Neuron (in vitro differentiated cells): Measurements from ENCODE around the gene UBAP2L.
"Not testable (repeated sequence)": the region's sequence is repeated elsewhere in the genome, so short reads cannot be mapped to it uniquely, and the experiment has no call there.

Experiments
- H2AFZ ChIP-seq: one replicate; pipeline ENCODE4 v1.6.1; 2013; ENCODE audit warnings: low read depth, mild to moderate bottlenecking, inconsistent platforms, low read length, moderate library complexity
- H3K27me3 ChIP-seq: one replicate; pipeline ENCODE4 v1.6.1; 2013; ENCODE audit warnings: low read length; ENCODE audit not compliant: insufficient read depth
- H3K36me3 ChIP-seq: one replicate; pipeline ENCODE4 v1.6.1; 2013; ENCODE audit warnings: low read length; ENCODE audit not compliant: insufficient read depth
- H3K4me1 ChIP-seq: one replicate; pipeline ENCODE4 v1.6.1; 2013; ENCODE audit warnings: low read length; ENCODE audit not compliant: insufficient read depth
- H3K4me3 ChIP-seq: 2 replicates; pipeline ENCODE4 v1.5.1; 2013; ENCODE audit warnings: mild to moderate bottlenecking, low read length, moderate library complexity
- H3K9me3 ChIP-seq: one replicate; pipeline ENCODE4 v1.6.1; 2013; ENCODE audit warnings: low read length

The UBAP2L gene

GRCh38 chr1:154309136-154309535 is 88.4 kb downstream of the UBAP2L start:
- H3K4me3 ChIP-seq, H3K36me3 ChIP-seq, H3K9me3 ChIP-seq, H3K4me1 ChIP-seq, H2AFZ ChIP-seq, H3K27me3 ChIP-seq: not testable (repeated sequence)

GRCh38 chr1:154312229-154313065 is 91.7 kb downstream of the UBAP2L start:
- not testable (repeated sequence) for H2AFZ ChIP-seq, H3K27me3 ChIP-seq, H3K36me3 ChIP-seq, H3K9me3 ChIP-seq, H3K4me1 ChIP-seq, H3K4me3 ChIP-seq

GRCh38 chr1:154313066-154313356 is 92.3 kb downstream of the UBAP2L start:
- Histone ChIP-seq H3K4me1 (no peaks in the 10 kb centered on the region), H3K27me3 (no peaks in the 10 kb centered on the region), H3K9me3 (peaks cover 2% of the 10 kb centered on the region), H3K36me3 (no peaks in the 10 kb centered on the region), H3K4me3 (no peak overlapping the region), H2AFZ (no peak overlapping the region)

GRCh38 chr1:154314226-154314625 is 93.5 kb downstream of the UBAP2L start:
- H3K4me1 ChIP-seq, H3K4me3 ChIP-seq, H3K27me3 ChIP-seq, H3K36me3 ChIP-seq, H3K9me3 ChIP-seq, H2AFZ ChIP-seq: not testable (repeated sequence)

GRCh38 chr1:154316704-154317103 is 95.9 kb downstream of the UBAP2L start:
- no peaks in the 10 kb centered on the region for H3K36me3 ChIP-seq
- H3K27me3 ChIP-seq, result no peaks in the 10 kb centered on the region
- no peaks in the 10 kb centered on the region for H3K4me1 ChIP-seq

GRCh38 chr1:154318386-154318785 is 97.6 kb downstream of the UBAP2L start:
- Histone ChIP-seq H3K4me1 (no peaks in the 10 kb centered on the region), H3K27me3 (peaks cover 5% of the 10 kb centered on the region), H3K36me3 (no peaks in the 10 kb centered on the region), H2AFZ (no peak overlapping the region), H3K4me3 (no peak overlapping the region), H3K9me3 (peaks cover 2% of the 10 kb centered on the region)

More at GRCh38 chr1:154316704-154317103, 95.9 kb downstream of the UBAP2L start:
- Histone ChIP-seq H3K4me3 (no peak overlapping the region), H2AFZ (no peak overlapping the region), H3K9me3 (peaks cover 2% of the 10 kb centered on the region)
